GM12874 (cell line): ENCODE results near the gene ERC2.

Experiments used
- TF ChIP-seq, protein P1 (sequence below): IDR thresholded peaks from 2 replicates; pipeline ENCODE4 v1.5.1; 2011; ENCODE audit warnings: low read depth, mild to moderate bottlenecking, control low read depth, low read length, moderate library complexity; ENCODE audit not compliant: insufficient read depth

Gene ERC2

GRCh38 chr3:55488398-55489055, 979.7 kb downstream of the ERC2 start:
- TF ChIP-seq, protein P1, sequence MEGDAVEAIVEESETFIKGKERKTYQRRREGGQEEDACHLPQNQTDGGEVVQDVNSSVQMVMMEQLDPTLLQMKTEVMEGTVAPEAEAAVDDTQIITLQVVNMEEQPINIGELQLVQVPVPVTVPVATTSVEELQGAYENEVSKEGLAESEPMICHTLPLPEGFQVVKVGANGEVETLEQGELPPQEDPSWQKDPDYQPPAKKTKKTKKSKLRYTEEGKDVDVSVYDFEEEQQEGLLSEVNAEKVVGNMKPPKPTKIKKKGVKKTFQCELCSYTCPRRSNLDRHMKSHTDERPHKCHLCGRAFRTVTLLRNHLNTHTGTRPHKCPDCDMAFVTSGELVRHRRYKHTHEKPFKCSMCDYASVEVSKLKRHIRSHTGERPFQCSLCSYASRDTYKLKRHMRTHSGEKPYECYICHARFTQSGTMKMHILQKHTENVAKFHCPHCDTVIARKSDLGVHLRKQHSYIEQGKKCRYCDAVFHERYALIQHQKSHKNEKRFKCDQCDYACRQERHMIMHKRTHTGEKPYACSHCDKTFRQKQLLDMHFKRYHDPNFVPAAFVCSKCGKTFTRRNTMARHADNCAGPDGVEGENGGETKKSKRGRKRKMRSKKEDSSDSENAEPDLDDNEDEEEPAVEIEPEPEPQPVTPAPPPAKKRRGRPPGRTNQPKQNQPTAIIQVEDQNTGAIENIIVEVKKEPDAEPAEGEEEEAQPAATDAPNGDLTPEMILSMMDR: no peak

- TF ChIP-seq, protein P1: no peak
Measured at GRCh38 chr3:55487381-55488241, 980.7 kb downstream of the ERC2 start.

DNA sequence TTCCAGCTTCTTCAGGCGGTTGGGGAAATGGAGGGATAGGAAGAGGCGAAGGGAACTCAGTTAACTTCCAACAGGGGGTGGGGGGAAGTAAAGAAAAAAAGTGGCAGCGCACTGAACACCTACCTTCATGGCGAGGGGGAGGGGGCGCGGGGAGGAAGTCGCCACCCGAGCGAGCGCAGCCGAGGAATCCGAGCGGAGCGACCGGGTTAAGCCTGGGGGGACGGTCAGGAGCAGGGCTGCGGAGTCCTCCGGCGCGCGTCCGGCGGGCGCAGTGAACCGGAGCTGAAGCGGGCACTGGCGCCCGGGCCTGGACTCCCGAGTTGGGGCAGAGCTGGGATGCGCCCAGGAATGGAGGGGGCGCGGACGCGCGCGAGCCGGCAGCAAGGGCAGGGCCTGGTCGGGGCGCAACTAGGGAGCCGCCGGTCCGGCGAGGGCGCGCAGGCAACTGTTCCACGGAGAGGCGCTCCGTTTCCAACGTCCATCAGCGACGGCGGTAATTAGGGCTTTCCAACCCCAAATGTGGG, 981.3 kb downstream of the ERC2 start, which contains the start of gene WNT5A:
TSS of gene WNT5A (minus strand) at position 450 of the 524 bp plus-strand sequence. CDS start at position 129, 321 bp downstream.
- TF ChIP-seq, protein P1: no peak

DNA sequence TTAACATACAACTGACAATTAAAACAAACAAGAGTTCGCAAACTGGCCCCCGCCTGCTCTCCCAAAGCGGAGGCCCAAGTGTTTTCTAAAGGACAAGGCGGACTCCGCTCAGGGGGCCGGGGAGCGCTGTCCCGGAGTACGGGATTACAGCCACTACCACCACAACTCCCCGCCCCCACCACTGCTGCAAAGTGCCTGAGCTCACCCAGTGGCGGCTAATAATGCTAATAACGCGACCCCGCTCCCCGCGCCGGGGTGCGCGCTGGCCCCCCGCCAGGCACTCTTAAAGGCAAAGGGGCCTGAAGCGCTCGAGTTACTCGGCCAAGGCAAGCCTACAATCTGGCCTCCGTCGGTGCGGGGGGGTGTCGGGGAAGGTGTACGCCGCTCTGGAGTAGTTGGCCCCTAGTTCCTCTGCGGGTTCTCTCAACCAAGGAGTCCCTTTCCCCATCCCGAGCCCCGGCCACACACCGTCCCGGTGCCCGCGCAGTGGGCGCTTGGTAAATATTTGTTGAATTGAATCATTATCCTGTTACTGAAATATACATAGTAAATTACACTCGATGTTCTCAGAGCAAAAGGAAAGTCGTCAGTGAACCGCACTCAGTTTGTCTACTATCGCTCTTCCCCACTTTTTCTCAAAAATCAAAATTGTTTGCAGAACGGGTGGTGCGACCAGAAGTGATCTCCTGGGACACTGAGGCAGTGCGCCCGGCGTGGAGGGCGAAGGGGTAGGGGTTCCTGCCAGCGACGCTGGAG, 982.0 kb downstream of the ERC2 start:
- TF ChIP-seq, protein P1: no peak

DNA sequence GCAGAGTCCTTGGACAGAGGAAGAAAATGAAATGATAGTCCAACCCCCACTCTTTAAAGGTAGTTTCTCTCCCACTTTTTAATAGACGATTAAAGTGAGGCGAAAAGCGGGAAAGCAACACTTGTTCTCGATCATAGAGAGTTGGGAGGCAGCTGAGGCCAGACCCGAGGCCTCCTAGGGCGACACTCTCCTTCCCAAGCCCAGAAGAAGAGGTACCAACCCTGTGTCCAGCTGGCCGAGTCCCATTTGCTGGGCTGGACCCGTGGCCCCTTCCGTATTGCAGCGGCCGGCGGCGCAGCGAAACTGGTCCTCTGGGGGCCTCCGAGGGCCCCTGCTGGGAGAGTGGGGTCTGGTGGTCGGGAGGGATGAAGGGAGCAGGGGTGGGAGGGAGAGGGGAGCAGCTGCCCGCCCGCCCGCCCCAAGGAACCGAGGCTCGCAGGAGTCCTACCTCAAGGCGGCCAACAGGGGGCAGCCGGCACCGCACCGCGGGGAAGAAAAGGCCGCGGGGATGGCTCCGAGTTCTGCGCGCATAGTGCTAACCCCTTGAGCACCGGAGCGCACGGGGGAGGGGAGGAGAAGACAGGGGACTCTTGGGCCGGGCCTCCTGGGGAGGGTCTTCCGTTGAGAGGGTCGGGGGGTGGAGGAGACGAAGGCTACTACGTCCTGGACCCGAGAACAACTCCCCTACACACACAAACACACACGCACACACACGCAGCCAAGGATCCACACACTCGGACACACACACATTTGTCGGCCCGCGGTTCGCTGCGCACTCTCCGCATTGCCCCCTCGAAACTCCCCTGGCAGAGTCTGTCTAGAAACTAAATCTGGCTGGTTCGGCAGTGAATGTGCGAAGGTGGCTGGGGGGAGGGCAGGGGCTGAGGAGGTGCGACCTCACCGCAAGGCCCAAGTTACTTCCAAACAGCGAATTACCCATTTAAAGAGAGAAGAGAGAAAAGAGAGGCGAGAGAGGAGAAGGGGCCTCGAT, 983.2 kb downstream of the ERC2 start:
- TF ChIP-seq, protein P1: peak; percentile 74

- TF ChIP-seq, protein P1: no peak
Measured at GRCh38 chr3:55484191-55484689, 984.0 kb downstream of the ERC2 start.
